ENCODE measurements around the gene DHRS7B.
A peak's percentile ranks its signal among the peaks of the same experiment; 100 is the strongest.
"Not testable (repeated sequence)": the region's sequence is repeated elsewhere in the genome, so short reads cannot be mapped to it uniquely, and the experiment has no call there.

The DHRS7B gene

GRCh38 chr17:21108651-21109050, 18.1 kb upstream of the DHRS7B start:
- DNase-seq (ENCODE audit: low read depth in 2 of 2), result no peak

- DNase-seq (ENCODE audit: low read depth in 2 of 2), result no peak
Observed at GRCh38 chr17:21113049-21113690, 13.6 kb upstream of the DHRS7B start.

- DNase-seq (ENCODE audit: low read depth in 2 of 2), result no peak
Observed at GRCh38 chr17:21113716-21114115, 13.0 kb upstream of the DHRS7B start.

GRCh38 chr17:21114791-21115190, 12.0 kb upstream of the DHRS7B start:
- DNase-seq (ENCODE audit: low read depth in 2 of 2), result not testable (repeated sequence)

- DNase-seq (ENCODE audit: low read depth in 2 of 2), result peak; percentile 37 to 60
Observed at GRCh38 chr17:21119247-21119918, 7.4 kb upstream of the DHRS7B start.

- no peak for DNase-seq (ENCODE audit: low read depth in 2 of 2)
Observed at GRCh38 chr17:21119919-21120249, 6.9 kb upstream of the DHRS7B start.

GRCh38 chr17:21124086-21124485, 2.7 kb upstream of the DHRS7B start:
- no peak for DNase-seq (ENCODE audit: low read depth in 2 of 2)

- DNase-seq (ENCODE audit: low read depth in 2 of 2), result not testable (repeated sequence)
Observed at GRCh38 chr17:21124517-21124916, 2.2 kb upstream of the DHRS7B start.

- DNase-seq (ENCODE audit: low read depth in 2 of 2), result peak in 1 of 2 experiments; percentile 11
Observed at GRCh38 chr17:21125862-21126261, 902 bp upstream of the DHRS7B start.

- DNase-seq (ENCODE audit: low read depth in 2 of 2), result no peak
Observed at GRCh38 chr17:21127509-21128077, 829 bp downstream of the DHRS7B start.

- DNase-seq (ENCODE audit: low read depth in 2 of 2), result no peak
Observed at GRCh38 chr17:21129023-21129681, 2.4 kb downstream of the DHRS7B start.

GRCh38 chr17:21131137-21131536, 4.4 kb downstream of the DHRS7B start:
- DNase-seq (ENCODE audit: low read depth in 2 of 2), result no peak

GRCh38 chr17:21132428-21132827, 5.7 kb downstream of the DHRS7B start:
- DNase-seq (ENCODE audit: low read depth in 2 of 2), result no peak

GRCh38 chr17:21134559-21134958, 7.8 kb downstream of the DHRS7B start:
- DNase-seq (ENCODE audit: low read depth in 2 of 2), result no peak

- DNase-seq (ENCODE audit: low read depth in 2 of 2), result no peak
Observed at GRCh38 chr17:21140911-21141310, 14.1 kb downstream of the DHRS7B start.

- no peak for DNase-seq (ENCODE audit: low read depth in 2 of 2)
Observed at GRCh38 chr17:21141331-21141730, 14.6 kb downstream of the DHRS7B start.

GRCh38 chr17:21142065-21142464, 15.3 kb downstream of the DHRS7B start:
- not testable (repeated sequence) for DNase-seq (ENCODE audit: low read depth in 2 of 2)

- DNase-seq (ENCODE audit: low read depth in 2 of 2), result no peak
Observed at GRCh38 chr17:21143695-21144094, 16.9 kb downstream of the DHRS7B start.

GRCh38 chr17:21144299-21144698, 17.5 kb downstream of the DHRS7B start:
- not testable (repeated sequence) for DNase-seq (ENCODE audit: low read depth in 2 of 2)

GRCh38 chr17:21146362-21147015, 19.7 kb downstream of the DHRS7B start:
- DNase-seq (ENCODE audit: low read depth in 2 of 2), result no peak

GRCh38 chr17:21149621-21150020, 22.9 kb downstream of the DHRS7B start:
- DNase-seq (ENCODE audit: low read depth in 2 of 2), result no peak

- no peak for DNase-seq (ENCODE audit: low read depth in 2 of 2)
Observed at GRCh38 chr17:21152731-21153130, 26.0 kb downstream of the DHRS7B start.
